Progenitor cell of endocrine pancreas (in vitro differentiated cells): ENCODE results near the gene ANO2. TPM values are rescaled to one million over a fixed set of nuclear protein-coding genes. Genes with fewer than 3 reads are reported as not detected.

ENCODE experiments used
- DNase-seq: peaks from one replicate; pipeline ENCODE4 v3.0.0; 2021; ENCODE audit warnings: low spot score; ENCODE audit not compliant: unreplicated experiment
- H3K27ac Mint-ChIP-seq: 2 replicates; pipeline ENCODE4 v1.8.0; 2021; ENCODE audit warnings: mild to moderate bottlenecking, moderate library complexity, mixed read lengths
- H3K27me3 Mint-ChIP-seq: 2 replicates; pipeline ENCODE4 v1.8.0; 2021; ENCODE audit warnings: mixed read lengths
- H3K36me3 Mint-ChIP-seq: 2 replicates; pipeline ENCODE4 v1.8.0; 2022; ENCODE audit warnings: mixed read lengths; ENCODE audit not compliant: insufficient read depth
- H3K4me1 Mint-ChIP-seq: 2 replicates; pipeline ENCODE4 v1.8.0; 2021; ENCODE audit warnings: low read depth, mixed read lengths
- H3K4me3 Mint-ChIP-seq: 2 replicates; pipeline ENCODE4 v1.8.0; 2021; ENCODE audit warnings: low read depth, mild to moderate bottlenecking, moderate library complexity, mixed read lengths
- H3K9me3 Mint-ChIP-seq: 2 replicates; pipeline ENCODE4 v1.8.0; 2021; ENCODE audit warnings: low read depth, mixed read lengths
- total RNA-seq: library from RNA; stranded (reverse); gene quantifications from 2 replicates; pipeline ENCODE4 v1.2.1, GENCODE V29; 2021
- TF ChIP-seq, protein P1 (sequence below): fragments of 200-600 bp; sonication (generic); IDR thresholded peaks from one replicate; pipeline ENCODE4 v1.5.0; 2021; ENCODE audit warnings: antibody characterized with exemption, mild to moderate bottlenecking; ENCODE audit not compliant: unreplicated experiment

ANO2 gene
- total RNA-seq, 1 donor from 2014 or later, result 2.8 TPM

- Mint-ChIP-seq H3K27me3 (peaks cover 25% of the 10 kb centered on the region), H3K4me1 (peaks cover 4% of the 10 kb centered on the region), H3K27ac (no peak overlapping the region), H3K36me3 (no peaks in the 10 kb centered on the region), H3K9me3 (no peaks in the 10 kb centered on the region), H3K4me3 (no peak overlapping the region)
- DNase-seq, result no peak
- TF ChIP-seq, protein P1, sequence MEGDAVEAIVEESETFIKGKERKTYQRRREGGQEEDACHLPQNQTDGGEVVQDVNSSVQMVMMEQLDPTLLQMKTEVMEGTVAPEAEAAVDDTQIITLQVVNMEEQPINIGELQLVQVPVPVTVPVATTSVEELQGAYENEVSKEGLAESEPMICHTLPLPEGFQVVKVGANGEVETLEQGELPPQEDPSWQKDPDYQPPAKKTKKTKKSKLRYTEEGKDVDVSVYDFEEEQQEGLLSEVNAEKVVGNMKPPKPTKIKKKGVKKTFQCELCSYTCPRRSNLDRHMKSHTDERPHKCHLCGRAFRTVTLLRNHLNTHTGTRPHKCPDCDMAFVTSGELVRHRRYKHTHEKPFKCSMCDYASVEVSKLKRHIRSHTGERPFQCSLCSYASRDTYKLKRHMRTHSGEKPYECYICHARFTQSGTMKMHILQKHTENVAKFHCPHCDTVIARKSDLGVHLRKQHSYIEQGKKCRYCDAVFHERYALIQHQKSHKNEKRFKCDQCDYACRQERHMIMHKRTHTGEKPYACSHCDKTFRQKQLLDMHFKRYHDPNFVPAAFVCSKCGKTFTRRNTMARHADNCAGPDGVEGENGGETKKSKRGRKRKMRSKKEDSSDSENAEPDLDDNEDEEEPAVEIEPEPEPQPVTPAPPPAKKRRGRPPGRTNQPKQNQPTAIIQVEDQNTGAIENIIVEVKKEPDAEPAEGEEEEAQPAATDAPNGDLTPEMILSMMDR, result no peak
These were observed 20.1 kb upstream of the ANO2 start for GRCh38 chr12:5964913-5965900.

- H3K36me3 Mint-ChIP-seq, result no peaks in the 10 kb centered on the region
- no peak for DNase-seq
- TF ChIP-seq, protein P1, result no peak
- peaks cover 22% of the 10 kb centered on the region for H3K27me3 Mint-ChIP-seq
- H3K9me3 Mint-ChIP-seq, result no peaks in the 10 kb centered on the region
- no peak overlapping the region for H3K4me3 Mint-ChIP-seq
- H3K4me1 Mint-ChIP-seq, result peaks cover 4% of the 10 kb centered on the region
- no peak overlapping the region for H3K27ac Mint-ChIP-seq
These were observed 18.5 kb upstream of the ANO2 start for GRCh38 chr12:5963515-5963914.

GRCh38 chr12:5960783-5961182 lies 15.7 kb upstream of the ANO2 start:
- H3K36me3 Mint-ChIP-seq, result no peaks in the 10 kb centered on the region

GRCh38 chr12:5956987-5957386 lies 11.9 kb upstream of the ANO2 start:
- DNase-seq, result no peak
- Mint-ChIP-seq H3K9me3 (no peaks in the 10 kb centered on the region), H3K4me3 (no peak overlapping the region), H3K27me3 (peaks cover 15% of the 10 kb centered on the region), H3K4me1 (no peaks in the 10 kb centered on the region), H3K36me3 (no peaks in the 10 kb centered on the region), H3K27ac (no peak overlapping the region)
- TF ChIP-seq, protein P1, result no peak

More at GRCh38 chr12:5960783-5961182, 15.7 kb upstream of the ANO2 start:
- H3K9me3 Mint-ChIP-seq, result no peaks in the 10 kb centered on the region
- peaks cover 4% of the 10 kb centered on the region for H3K4me1 Mint-ChIP-seq
- DNase-seq, result no peak
- H3K4me3 Mint-ChIP-seq, result no peak overlapping the region
- no peak overlapping the region for H3K27ac Mint-ChIP-seq
- H3K27me3 Mint-ChIP-seq, result peaks cover 19% of the 10 kb centered on the region
- TF ChIP-seq, protein P1, result no peak

- Mint-ChIP-seq H3K9me3 (no peaks in the 10 kb centered on the region), H3K27ac (no peak overlapping the region), H3K4me3 (no peak overlapping the region), H3K36me3 (no peaks in the 10 kb centered on the region), H3K27me3 (peaks cover 30% of the 10 kb centered on the region), H3K4me1 (no peaks in the 10 kb centered on the region)
- no peak for DNase-seq
- TF ChIP-seq, protein P1, result no peak
These were observed 9.6 kb upstream of the ANO2 start for GRCh38 chr12:5954661-5955060.
